ENCODE results near the gene SLC12A7. TPM values are rescaled to one million over a fixed set of nuclear protein-coding genes. Genes with fewer than 3 reads are reported as not detected.

SLC12A7 gene
- total RNA-seq, 1 donor from 2014 or later = 49.5 TPM

DNA sequence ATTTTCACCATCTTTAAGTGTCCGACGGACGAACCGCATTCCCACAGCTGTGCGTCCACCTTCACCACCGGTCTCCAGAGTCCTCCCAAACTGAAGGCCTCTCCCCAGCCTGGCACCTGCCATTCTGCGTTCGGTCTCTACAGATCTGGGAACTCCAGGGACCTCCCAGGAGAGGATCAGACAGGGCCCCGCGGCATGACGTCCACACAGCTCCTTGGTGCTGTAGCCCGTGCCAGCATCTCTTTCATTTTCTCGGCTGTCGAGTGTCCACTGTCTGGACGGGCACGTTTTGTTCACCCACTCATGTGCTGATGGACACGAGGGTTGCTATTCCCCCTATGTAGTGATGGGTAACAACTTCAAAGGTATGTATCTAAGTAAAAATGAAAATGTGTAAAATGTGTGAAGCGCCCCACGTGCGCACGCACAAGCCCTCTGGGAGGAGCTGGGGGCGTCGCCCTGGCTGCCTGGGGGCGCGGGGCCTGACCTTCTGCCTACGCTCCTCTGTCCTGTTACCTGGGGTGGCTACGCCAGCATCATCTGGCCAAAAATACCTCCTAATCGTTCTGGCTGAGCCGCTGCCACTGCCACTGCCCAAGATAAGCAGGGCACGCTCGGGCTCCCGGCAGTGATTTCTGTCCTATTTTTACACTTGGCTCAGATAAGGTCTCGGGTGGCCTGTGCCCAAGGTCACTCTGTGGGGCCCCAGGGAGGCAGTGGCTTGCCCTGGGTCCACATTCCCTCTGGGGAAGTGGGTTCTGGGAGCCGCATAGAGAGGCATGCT, 10.8 kb upstream of the SLC12A7 start:
- Histone ChIP-seq H3K9me3 (no peaks in the 10 kb centered on the region), H3K4me3 (no peak overlapping the region), H3K4me1 (peaks cover 7% of the 10 kb centered on the region), H3K36me3 (no peaks in the 10 kb centered on the region), H3K27ac (no peak overlapping the region), H3K27me3 (ENCODE audit: low read depth) (no peaks in the 10 kb centered on the region)
- TF ChIP-seq, protein P1, sequence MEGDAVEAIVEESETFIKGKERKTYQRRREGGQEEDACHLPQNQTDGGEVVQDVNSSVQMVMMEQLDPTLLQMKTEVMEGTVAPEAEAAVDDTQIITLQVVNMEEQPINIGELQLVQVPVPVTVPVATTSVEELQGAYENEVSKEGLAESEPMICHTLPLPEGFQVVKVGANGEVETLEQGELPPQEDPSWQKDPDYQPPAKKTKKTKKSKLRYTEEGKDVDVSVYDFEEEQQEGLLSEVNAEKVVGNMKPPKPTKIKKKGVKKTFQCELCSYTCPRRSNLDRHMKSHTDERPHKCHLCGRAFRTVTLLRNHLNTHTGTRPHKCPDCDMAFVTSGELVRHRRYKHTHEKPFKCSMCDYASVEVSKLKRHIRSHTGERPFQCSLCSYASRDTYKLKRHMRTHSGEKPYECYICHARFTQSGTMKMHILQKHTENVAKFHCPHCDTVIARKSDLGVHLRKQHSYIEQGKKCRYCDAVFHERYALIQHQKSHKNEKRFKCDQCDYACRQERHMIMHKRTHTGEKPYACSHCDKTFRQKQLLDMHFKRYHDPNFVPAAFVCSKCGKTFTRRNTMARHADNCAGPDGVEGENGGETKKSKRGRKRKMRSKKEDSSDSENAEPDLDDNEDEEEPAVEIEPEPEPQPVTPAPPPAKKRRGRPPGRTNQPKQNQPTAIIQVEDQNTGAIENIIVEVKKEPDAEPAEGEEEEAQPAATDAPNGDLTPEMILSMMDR (IDR thresholded peaks at IDR 0.05) = no peak
- no peak for ATAC-seq
- intact Hi-C loops (cut with DNase I) = no loop called here
- DNase-seq = no peak

DNA sequence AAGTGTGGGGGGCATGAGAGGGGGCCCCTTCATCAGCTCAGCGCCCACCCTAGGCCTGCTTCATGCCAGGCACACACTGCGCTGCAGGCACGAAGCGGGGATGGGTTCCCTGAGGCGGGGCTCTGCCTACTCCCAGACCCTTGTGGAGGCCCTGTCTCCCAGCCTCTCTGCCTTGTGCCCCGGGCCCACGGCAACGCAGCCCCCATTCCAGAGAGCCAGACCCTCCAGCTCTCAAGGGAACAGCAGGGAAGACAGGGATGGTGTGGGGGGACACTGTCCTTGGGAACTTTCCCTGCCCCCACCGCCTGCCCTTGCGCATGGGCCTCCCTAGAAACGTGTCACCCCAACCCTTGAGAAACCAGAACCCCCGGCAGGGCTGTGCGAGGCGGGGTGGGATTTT, 10.0 kb upstream of the SLC12A7 start:
- TF ChIP-seq, protein P1 (IDR thresholded peaks at IDR 0.05) = no peak
- H3K9me3 ChIP-seq = no peaks in the 10 kb centered on the region
- intact Hi-C loops (cut with DNase I) = no loop called here
- H3K36me3 ChIP-seq = no peaks in the 10 kb centered on the region
- H3K27me3 ChIP-seq (ENCODE audit: low read depth) = no peaks in the 10 kb centered on the region
- H3K4me3 ChIP-seq = no peak overlapping the region
- ATAC-seq = no peak
- DNase-seq = no peak
- no peak overlapping the region for H3K27ac ChIP-seq
- H3K4me1 ChIP-seq = peaks cover 6% of the 10 kb centered on the region

GRCh38 chr5:1121044-1121443, 9.2 kb upstream of the SLC12A7 start:
- Histone ChIP-seq H3K4me1 (peaks cover 6% of the 10 kb centered on the region), H3K9me3 (no peaks in the 10 kb centered on the region), H3K36me3 (no peaks in the 10 kb centered on the region), H3K4me3 (no peak overlapping the region), H3K27me3 (ENCODE audit: low read depth) (no peaks in the 10 kb centered on the region), H3K27ac (no peak overlapping the region)
- intact Hi-C loops (cut with DNase I) = no loop called here
- DNase-seq = no peak
- TF ChIP-seq, protein P1 (IDR thresholded peaks at IDR 0.05) = no peak
- no peak for ATAC-seq

DNA sequence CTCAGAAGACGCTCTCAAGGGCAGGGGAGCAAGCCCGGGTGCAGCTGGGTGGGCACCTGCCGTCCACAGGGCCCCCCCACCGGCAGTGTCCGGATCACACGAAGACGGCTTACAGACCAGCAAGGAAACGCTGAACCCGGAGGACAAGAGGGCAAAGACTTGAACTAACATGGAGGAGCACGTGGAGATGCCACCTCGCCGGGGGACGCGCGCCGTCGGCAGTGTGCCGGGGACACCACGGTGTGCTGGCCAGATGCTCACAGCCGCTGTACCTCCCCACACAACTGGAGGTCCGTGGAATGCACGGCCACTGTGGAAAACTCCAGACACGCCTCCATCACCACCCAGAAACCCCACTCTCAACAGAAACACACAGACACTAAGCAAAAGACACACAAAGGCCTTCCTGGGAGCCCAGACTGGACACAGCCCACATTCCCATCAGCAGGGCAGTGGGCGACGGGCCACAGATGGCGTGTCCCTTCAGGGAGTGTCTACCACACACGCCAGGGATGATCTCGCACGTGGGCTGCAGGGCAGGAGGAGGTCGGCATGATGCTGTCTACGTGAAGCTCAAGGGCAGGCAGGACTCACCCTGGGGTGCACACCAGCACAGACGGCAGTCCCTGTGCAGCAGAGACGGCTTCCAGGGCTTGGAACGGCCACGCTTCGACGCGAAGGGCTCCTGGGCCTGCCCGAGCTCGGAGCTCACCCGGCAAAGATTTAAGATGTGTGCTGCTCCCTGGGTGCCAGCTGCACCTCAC, 8.6 kb upstream of the SLC12A7 start:
- peaks cover 6% of the 10 kb centered on the region for H3K4me1 ChIP-seq
- no peaks in the 10 kb centered on the region for H3K9me3 ChIP-seq

GRCh38 chr5:1119312-1119831, 7.5 kb upstream of the SLC12A7 start:
- Histone ChIP-seq H3K4me1 (peaks cover 6% of the 10 kb centered on the region), H3K27me3 (ENCODE audit: low read depth) (no peaks in the 10 kb centered on the region), H3K36me3 (no peaks in the 10 kb centered on the region), H3K27ac (no peak overlapping the region), H3K4me3 (no peak overlapping the region), H3K9me3 (no peaks in the 10 kb centered on the region)
- ATAC-seq (peak; percentile 28 to 43), DNase-seq (no peak)
- intact Hi-C loops (cut with DNase I) = no loop called here
- TF ChIP-seq, protein P1 (IDR thresholded peaks at IDR 0.05) = no peak

More for the DNA sequence above, 8.6 kb upstream of the SLC12A7 start:
- TF ChIP-seq, protein P1 (IDR thresholded peaks at IDR 0.05) = no peak
- DNase-seq (no peak), ATAC-seq (no peak)
- Histone ChIP-seq H3K27ac (no peak overlapping the region), H3K4me3 (no peak overlapping the region), H3K36me3 (no peaks in the 10 kb centered on the region), H3K27me3 (ENCODE audit: low read depth) (no peaks in the 10 kb centered on the region)
- intact Hi-C loops (cut with DNase I) = no loop called here
